Astrocyte of the hippocampus (primary cell): ENCODE measurements around the gene NUCKS1.

Experiments used
- DNase-seq: peaks from one replicate; pipeline ENCODE4 v3.0.0; 2011; ENCODE audit warnings: low read depth, low spot score

Gene NUCKS1, protein sequence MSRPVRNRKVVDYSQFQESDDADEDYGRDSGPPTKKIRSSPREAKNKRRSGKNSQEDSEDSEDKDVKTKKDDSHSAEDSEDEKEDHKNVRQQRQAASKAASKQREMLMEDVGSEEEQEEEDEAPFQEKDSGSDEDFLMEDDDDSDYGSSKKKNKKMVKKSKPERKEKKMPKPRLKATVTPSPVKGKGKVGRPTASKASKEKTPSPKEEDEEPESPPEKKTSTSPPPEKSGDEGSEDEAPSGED

DNA sequence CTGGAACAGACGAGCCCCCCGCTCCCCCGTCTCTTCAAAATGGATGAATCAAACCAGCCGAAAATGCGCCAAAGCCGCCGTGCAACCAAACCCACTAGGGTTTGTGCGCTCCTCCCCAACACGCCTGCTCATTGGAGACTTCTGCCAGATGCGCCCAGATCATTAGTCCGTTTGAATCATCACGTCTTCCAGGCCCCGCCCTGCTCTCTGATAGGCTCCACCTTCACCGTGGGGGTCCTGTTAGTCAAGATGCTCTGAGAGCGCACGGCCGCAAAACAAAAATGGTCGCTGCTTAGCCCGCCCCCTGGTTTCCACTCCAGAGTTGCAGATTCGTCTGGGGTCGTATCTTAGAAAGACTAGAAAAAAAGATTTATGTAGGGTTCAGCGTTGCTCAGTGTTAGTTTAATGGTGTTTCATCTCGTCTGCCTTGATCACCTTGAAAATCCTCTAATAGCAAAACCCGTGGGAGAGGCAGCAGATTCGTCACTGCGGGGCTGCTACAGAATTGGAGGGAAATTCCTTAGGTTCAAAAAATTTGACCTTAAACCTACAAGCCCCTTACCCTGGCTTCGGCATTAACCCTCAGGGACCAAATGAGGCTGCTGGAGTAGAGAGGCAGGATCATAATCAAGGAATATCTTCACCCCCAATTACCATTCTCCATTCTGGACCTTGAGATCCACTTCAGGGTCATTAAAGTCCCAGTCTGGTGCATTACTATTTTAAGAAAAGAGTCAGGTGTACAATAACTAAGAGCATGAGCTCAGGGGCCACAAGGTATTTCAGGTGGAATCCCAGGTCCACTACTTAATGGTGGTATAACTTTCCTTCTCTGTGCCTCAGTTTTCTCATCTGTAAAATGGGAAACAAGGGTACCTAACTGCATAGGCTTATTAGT, at the start of gene NUCKS1:
TSS of gene NUCKS1 (minus strand) at position 45 of the 898 bp plus-strand sequence. CDS start 209 bp downstream, outside the sequence.
- peak; percentile 99 for DNase-seq

DNA sequence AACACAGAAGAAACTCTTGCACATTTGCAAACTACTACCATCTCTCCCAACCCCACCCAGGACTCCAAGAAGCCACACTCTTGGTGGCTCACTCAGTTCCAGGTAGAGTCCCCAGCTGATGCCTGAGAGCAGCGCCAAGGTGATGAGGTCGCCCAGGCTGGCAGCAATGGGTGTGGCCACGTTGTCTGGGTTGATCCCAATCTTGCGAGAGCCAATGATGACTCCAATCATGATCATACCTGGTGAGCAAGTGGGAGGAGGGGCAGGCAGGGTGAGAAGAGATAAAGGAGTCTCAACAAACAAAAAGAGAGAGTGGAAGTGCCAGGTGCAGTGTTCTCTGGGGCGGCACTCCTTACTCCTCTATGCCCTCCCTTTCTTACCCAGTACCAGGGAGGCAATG, 48.6 kb upstream of the NUCKS1 start:
- DNase-seq, result no peak

DNA sequence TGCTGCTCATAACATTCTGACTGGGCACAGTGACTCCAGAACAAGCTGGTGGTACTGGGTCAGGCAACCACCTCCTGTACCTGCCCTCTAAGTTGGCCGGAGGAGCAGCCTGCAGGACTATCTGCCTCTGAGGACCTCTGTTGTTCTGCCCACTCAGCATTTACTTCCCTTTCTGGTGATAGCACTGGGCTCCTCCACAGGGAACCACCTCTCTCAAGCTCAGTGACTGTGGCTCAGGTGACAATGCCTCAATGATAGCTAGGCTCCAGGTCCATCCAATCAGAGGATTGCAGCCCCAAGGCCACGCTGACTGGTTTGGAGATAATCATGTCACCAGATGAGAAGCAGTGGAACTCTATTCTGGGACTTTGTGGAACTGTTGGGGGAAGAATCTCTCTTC, 47.2 kb upstream of the NUCKS1 start:
- DNase-seq, result no peak

DNA sequence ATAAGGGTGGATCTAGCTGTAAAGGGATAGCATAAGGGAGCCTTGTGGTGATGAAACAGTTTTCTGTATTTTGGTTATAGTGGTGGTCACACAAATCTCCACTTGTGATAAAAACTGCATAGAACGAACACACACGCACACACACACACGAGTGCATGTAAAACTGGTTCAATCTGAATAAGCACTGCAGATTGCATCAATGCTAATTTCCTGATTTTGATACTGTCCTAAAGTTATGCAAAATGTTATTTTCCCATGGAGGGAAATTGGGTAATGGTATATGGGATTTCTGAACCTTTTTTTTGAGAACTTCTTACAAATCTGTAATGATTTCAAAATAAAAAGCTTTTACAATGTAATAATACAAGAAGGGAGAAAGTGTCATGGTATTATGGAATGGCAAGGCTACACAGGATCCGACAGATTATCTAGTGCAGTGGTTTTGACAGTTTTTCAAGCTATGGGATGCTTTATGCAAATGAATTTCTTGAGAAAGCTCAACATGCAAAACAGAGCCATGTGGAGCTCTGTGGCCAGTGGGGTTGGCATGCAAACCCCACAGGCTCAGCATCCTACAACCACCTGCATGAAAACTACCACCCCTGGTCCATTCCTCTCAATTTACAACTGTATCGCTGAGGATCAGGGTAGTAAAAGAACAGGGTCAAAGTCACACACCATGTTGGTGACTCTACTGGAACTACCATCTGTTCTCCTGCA, 44.2 kb upstream of the NUCKS1 start:
- no peak for DNase-seq

DNA sequence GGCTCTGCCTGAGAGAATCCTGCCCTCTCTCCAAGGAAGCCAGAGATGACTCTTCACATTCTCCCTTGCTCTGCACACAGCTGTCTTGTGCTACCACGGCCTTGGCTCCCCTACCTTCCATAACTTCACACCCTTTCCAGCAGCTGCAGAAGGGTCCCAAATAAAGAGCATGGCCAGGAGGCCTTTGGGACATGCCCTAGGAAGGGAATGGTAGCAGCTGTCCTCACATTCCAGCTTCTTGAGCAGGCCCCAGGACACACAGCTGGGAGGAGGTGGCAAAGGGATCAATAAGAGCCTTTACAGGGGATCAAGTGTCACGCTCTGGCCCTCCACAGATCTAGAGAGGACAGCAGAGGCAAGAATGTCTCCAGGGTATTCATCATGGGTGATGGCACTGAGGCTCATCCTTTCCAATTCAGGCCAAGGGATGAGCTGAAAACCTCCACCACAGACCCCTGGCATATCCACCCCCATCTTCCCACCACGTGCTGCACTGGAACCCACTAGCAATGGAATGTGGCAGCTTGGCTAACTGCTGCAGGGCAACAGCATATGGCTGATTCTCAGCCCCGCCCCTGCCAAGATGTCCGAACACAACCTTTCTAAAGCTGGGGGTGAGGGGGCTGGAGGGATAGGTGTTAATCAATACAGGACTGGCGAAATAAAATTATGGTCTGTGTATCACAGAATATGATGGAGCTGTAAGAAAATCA, 43.1 kb upstream of the NUCKS1 start:
- no peak for DNase-seq

DNA sequence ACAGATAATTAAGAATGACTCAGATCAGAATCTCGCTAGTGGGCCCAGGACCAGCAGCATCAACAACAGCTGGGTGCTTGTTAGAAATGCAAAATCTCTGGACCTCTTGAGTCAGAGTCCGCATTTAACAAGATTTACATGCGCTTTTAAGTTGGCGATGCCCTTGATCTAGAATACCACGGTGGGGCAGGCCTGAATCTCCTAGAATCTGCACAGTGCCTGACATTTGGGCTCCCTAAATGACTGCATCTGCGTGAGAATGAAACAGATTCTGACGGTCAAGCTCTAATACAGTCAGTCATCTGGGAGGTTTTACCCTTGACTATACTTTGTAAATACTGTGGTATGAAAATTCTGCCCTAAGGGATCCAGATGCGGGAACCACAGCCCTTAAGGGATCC, 42.5 kb upstream of the NUCKS1 start:
- DNase-seq, result no peak

DNA sequence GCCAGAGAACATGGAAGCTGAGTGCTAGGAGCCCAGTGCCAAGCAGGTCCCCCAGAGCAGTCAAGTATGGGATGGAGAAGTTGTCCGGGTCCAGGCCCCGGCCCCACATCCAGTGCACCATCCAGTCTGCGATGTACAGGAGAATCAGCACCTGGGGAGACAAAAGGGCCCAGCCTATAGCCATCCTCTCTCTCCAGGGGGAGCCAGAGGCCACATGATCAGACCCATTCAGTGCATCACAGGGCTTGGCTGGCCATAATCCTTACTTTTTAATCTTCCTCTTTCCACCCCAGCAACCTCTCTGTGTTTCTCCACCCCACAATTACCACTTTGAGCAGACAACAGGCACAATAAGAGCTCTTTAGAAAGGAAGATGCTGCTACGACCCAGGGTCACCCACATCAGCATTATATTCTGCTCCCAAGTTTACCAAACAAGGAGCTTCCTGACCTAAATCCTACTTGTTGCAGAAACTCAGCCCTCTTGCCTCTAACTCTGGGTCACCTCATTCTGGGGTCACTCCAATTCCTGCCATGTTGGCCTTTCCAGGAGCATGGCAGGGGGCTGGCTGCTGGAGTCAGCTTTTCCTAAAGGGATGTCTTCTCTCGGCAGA, 41.7 kb upstream of the NUCKS1 start:
- peak; percentile 77 for DNase-seq

DNA sequence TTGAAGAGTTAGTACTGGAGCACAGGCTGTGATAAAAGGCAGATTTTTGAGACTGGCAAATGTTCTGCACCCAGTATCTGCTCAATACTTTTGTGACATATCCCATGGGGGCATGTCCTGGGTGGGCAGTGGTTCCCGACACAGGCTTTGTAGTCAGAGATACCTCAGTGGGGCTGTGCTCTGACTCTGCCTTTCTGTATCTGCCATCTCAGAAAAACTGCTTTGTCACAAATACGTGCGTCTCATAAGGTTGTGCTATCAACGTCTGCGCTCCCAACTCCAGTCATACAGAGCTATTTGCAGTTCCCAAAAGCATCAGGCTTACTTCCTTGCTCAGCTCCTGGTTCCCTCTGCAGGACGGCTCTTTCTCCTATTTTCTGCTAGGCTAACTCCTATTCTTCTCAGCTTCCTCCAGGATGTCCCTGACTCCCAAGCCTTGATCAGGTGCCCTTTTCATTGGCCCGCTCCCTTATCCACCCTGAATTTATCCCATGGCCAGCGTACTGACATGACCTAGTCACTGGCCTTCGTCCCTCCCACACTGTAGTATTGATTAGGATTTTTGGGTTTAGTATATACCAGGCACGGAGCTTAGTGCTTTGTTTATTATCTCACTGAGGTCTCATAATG, 37.4 kb upstream of the NUCKS1 start:
- no peak for DNase-seq

DNA sequence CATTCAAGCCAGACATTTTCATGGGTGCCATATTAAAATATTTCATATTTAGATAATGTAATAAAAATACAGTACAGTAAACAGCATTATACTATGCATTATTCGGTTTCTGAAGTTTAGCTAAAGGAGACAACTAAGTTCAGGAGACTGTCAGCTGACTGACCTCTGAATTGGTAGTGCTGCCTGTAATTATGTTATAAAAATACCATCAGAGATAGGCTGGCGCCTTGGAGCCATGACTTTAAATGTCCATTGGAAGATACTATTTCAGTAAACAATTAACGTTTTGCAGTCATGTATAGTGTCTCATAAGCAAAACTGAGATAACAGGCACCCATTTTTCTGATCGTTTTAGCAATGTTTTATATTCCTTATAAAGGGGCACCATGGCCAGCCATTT, 36.6 kb upstream of the NUCKS1 start:
- DNase-seq, result no peak

DNA sequence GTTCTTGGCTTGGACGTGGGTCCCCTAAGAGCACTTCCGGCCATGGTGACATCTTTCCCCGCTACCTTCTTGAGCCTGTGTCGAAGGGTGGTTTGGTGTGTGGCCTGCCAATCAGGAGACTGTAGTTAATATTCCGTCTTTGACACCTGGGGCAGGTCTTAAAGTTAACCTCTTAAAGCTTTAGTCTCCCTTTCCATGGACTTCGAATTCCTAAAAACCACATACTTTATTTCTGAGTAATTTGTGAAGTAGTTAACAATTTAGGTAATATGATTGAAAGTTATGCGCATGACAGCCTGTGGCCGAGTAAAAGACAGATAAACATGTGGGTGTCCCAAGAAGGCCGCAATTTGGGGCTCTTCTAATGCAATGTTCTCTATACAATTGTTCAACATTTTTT, 35.5 kb upstream of the NUCKS1 start:
- DNase-seq, result no peak

DNA sequence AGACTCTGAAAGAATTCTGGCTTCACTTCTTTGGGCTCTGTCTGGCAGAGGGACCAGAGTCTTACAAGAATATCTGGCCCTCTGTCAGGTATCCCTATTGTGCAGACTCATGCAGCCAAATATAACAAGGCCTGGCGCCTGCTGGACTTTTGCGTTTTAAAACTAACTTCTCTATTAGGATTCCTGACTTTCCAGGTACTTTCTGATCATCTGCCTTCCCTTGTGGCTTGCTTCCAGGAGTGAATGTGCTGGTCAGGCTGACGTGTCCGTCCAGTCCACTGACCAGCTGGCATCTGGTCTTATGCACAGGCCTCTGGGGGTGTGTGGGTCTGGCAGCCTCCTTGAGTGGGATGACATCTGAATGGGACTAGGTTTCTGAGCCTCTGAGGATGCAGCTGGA, 33.9 kb upstream of the NUCKS1 start:
- peak; percentile 83 for DNase-seq

DNA sequence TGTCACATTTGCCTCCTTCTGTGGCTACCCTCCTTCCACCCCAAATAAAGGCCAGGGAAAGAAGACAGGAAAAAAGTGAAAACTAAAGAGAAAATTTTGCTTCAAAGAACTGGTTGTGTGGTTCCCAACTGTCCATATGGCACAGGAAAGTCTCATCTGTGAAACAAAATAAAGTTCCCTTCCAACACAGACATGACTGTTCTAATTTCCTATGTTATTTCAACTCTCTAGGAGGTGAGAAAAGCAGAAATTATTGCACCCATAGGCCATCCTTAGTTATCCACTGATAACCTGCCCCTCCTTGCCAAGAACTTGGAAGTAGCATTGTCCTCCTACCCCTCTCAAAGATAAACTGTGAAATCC, 33.4 kb upstream of the NUCKS1 start:
- no peak for DNase-seq

DNA sequence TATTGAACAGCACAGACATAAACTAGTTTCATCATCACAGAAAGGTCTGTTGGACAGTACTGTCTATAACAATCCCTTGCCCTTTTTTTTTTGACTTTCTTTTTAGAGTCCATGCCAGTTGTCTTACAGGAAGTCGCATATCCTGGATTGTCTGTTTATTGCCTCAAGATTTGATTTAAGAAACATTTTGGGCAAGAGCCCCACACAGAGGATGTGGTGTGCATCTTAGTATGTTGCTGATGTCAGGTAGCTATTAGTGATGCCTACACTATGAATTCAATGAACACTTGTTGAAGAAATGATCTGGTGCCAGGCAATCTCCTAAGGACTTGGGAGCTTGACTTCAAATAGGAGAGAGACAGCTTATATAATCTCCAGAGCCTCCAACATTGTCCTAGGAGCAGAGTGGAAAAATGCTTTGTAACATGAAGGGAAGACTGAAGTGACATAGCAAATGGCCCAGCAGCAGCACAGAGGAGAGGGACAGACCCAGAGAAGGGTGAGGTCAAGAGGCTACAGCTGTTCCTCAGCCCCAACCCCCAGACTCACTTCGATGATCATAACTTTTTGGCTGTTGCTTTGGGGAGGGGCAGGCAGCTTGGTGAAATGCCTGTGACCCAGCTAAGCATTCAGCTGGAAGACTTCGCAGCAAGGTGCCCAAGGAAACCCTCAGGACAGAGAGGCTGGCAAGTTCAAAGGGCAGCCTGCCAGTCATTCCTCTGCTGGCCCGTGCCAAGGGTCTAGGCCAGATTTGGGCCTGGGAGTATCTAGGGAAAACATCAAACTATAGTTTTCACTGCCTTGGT, 32.8 kb upstream of the NUCKS1 start:
- no peak for DNase-seq

DNA sequence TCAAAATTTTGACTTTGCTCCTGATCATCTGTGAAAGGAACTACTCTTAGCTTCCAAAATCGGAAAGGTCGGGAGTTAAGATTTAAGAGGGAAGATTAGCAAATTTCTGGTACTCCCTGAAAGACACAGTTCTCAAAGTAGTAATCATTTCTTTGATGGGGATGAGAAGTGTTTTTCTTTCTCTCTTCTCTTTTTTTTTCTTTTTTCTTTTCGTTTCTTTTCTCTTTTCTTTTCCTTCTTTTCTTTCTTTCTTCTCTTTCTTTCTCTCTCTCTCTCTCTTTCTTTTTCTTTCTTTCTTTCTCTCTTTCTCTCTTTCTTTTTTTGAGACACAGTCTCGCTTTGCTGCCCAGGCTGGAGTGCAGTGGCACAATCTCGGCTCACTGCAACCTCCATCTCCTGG, 30.4 kb upstream of the NUCKS1 start:
- DNase-seq, result no peak

DNA sequence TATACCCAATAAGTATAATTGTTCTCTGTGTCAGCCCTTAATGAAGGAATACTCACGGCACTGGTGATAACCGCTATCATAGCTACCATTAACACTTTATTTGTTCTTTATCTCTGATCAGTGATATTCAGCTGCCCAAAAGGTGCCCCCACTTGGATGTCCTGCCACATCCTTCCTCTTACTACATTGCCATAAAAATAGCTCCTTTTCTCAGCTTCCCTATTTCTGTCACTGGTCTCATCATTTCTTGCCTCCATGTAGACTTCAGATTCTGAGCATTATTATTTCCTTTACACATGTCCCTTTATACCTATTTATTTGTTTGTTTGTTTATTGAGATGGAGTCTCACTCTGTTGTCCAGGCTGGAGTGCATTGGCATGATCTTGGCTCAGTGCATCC, 28.0 kb upstream of the NUCKS1 start:
- no peak for DNase-seq

DNA sequence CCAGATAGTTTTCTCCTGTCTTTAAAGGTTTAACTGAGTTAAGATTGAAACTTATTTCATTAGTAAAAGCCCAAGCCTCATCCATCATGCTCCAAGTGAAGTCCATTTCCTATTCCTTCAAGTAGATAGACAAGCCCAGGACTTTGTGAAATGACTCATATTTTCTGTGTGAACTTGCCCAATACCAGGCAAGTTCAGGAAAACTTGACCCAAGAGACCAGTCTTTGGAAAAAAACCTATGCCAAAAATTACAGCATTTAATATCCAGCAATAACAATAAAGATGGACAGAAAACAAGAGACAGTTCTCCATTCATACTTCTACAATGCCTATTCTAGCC, 25.7 kb upstream of the NUCKS1 start:
- peak; percentile 5 for DNase-seq

DNA sequence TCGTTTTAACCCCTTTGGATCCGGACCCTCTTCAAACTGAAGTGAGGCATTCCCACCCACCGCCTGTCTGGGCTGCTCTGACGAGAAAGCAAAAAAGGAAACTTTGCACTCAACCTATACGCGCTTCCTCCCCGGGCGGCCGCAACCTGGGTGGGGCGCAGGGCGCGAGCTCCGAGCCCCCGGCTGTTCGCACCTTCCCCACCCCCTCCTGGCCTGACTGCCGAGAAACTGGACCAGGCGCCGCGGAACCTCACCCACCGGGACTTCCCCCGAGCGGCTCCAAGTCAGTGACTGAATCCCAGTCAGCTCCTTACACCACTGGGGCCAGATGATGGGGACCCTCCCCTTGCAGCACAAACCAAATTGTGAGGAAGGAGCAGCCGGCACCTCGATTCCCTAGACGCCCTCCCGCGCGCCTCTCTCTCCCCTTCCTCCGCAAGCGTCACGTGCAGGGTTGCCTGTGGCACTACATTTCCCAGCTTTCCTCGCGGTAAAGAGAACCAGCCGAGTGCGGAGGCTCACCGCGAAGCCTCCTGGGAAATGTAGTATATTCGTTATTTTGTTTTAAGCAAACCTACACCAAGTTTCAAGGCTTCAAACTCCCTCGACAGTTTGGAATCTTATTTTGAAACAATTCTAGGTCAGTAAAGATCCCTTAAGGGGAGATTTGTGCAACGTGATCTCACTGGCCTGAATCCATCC, 25.2 kb upstream of the NUCKS1 start, which contains the start of gene RAB29:
TSS of gene RAB29 (minus strand) at position 468 of the 702 bp plus-strand sequence. CDS start 526 bp downstream, outside the sequence.
- peak; percentile 87 for DNase-seq

DNA sequence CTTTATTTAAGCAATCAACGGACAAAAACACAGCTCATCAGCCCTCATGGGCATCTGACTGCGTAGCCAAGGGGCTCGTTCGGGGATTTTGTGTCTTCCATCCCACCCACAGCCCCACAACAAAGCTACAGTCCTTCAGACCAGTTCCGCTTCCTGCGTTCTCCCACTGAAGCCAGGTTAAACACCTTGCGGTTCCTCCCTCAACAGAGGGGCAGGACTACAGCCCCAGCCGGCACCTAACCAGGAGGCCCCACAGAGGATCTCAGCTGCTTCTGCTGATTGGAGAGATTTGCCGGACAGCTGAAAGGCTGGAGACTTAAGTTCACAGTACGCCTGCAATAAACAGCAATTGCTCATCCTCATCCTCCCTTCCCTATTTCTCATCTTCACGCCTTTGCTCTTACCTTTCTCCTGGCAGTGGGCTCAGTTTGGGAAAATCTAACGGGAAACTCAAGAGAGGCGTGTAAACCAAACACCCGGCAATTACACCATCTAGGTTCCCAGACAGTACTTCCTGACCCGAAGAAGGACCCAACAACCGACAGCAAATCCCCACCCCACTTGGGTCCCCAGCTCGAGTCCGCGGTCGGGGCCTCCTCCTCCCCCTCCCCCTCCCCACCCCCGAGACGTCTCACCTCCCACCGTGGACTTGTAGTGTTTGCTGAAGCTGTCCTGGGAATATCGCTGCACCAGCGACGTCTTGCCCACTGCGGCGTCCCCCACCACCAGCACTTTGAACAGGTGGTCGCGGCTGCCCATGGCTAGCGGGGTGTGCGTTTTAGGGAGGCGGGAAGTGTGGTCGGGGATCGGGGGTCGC, 24.4 kb upstream of the NUCKS1 start:
- peak; percentile 12 for DNase-seq

DNA sequence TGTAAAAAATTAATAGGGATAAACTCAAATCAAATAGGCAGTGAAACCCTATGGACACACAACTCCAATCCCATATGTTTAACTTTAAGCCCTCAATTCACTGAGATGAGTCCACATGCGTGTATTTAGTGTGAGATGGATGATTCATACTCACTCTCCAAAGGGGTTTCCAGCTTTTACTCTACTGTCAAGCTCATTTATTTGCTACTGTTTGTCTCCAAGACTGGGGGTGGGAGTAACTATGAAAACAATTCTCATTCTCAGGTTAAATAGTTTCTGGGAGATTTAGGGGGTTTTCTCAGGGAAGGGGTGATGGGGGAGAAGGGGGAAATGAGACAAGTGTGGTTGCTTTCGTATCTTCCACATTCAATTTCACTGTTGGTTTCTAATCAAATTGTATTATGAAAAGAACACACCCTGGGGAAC, 22.6 kb upstream of the NUCKS1 start:
- no peak for DNase-seq
